HG03460 (cell line): ENCODE results near the gene KDM4B.
"Not testable (repeated sequence)": the region's sequence is repeated elsewhere in the genome, so short reads cannot be mapped to it uniquely, and the experiment has no call there.

Source experiments
- ATAC-seq: cut with Tn5 transposase; IDR thresholded peaks from one replicate; pipeline ENCODE4 v1.9.1; 2021; ENCODE audit not compliant: unreplicated experiment

Gene KDM4B

DNA sequence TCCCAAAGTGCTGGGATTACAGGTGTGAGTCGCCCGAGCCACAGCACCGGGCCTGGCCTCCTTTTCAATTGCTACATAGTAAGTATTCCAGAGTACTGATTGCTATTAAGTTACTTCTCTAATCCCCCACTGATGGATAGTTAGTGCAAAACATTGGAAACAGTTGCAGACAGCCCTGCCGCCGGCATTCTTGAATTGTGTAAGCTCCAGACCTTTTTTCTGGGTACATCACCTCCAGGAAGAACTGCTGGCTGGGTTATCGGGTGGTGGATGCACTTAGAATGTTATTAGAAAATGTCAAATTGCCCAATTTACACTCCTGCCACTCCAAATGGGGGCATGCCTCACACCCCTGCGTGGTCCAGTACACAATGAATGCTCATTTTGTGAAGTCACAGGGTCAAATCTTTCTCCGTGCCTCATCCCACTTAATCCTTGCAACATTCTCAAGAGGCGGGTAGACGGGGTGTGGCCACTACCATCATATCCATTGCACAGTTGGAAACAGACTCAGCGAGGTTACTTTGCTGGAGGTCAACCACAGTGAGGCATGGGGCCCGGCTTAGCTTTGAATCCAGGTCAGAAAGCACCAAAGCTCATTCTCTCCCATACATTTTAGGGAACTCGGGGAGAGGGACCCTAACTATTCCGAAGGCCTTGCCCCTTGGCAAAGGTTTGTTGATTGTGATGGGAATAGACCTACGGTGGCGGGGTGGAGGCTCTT, 1.0 kb upstream of the KDM4B start:
- no peak for ATAC-seq

DNA sequence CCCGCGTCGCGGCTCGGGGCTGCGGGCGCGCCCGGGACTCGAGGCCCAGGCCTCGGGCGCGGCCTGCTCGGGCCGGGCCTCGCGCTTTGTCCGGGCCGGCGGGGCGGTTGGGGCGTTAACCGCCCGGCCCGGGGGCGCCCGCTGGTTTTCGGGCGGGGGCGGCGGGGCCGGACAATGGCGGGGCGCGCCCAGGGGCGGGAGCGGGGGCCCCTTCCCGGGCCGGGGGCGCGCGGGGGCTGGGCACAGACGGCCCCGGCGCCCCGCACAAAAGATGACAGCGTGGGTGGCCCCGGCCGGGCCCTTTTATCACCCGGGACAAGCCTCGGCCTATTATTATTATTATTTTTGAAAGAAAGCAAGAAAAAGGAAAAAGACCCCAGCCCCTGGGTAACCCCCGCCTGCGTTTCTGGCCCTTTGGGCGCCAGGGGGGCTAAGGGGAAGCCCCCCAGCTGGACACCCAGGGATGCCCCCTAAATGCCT, 419 bp downstream of the KDM4B start:
- no peak for ATAC-seq

DNA sequence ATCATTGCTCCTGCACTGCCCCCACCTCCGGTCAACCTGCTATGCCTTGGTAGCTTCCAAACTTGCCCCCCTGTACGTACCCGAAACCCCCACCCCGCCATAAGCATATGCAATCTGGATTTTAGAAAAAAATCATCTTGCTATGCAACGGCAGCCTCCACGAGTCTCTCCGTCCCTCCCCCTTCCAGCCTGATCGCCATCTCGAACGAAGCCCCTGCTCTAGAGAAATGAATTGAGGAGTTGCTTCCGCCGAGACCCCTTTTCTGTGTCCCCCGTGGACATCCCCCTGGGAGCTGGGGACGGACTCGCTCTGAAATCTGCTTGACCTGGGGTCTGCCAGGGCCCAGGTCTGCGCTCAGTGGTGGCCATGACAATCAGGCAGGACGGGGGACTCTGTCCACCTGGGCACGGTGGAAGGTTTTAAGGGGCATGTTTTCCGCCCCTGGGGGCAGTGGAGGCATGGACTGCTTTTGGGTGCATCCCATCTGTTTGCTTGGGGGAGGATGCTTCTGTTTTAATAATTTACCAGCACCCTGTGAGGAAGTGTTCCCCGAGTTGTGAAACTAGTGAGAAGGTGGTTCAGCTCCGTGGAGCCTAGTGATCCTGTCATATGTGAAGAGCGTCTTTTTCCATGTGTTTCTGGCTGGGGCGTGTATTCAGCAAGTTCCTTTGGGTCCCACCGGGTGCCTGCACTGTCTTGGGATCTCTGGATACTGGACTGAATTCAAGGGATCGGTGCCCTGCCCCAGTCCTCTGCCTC, 1.0 kb downstream of the KDM4B start:
- no peak for ATAC-seq

DNA sequence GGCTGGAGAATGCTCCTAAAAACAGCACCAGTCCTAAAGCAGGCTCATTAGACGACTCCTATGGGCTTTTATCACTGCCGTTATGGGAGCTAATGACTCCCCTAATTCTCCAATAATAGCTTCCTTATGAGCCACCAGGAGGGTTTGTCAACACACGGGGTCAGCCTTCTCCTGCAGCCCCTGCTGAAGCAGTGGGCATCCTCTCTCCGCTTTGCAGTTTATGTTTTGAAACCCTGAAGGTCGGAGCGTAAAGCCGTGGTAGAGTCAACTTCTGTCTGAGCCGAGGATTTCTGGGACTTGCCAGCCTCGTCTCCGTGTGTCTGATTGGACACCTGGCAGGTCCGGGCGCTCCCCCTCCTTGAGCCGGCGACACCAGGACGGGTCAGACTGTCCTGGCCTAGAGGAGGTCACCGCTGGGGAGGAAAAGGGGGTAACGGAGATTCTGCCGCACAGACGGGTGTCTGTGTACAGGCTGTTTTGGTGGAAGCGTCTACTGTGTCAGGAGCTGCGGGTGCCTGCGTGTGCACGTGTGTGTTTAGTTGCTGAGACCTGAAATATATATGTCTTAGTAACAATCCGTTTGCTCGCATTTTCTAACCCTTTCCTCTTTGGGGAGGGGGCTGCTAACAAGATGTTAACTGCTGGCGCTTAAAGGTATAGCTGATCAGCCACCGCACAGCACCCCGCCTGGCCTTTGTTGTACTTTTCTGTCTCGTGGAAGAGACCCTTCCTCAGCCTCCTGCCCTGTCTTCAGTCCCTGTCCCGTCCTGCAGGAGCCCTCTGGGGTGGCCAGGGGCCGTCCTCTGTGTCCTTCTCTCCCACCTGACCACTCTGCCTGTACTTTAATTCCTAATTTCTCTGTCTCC, 1.9 kb downstream of the KDM4B start:
- ATAC-seq, result no peak

DNA sequence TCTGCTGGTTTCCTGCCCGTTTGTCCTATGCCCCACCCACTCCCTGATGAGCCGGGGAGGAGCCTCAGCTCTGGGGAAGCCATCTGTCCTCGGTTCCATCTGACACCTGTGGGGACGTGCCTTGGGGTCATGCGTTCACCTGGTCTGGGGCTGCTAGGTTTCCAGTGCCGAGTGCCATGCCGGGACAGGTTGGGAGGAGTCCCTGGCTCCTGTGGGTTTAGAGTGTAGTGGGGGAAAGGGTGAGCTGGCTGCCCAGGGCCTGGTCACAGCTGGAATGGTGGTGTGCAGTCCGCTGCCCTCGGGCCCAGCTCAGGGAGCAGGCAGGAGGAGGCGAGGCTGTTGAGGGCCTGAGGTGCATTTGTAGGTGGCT, 2.5 kb downstream of the KDM4B start:
- no peak for ATAC-seq

DNA sequence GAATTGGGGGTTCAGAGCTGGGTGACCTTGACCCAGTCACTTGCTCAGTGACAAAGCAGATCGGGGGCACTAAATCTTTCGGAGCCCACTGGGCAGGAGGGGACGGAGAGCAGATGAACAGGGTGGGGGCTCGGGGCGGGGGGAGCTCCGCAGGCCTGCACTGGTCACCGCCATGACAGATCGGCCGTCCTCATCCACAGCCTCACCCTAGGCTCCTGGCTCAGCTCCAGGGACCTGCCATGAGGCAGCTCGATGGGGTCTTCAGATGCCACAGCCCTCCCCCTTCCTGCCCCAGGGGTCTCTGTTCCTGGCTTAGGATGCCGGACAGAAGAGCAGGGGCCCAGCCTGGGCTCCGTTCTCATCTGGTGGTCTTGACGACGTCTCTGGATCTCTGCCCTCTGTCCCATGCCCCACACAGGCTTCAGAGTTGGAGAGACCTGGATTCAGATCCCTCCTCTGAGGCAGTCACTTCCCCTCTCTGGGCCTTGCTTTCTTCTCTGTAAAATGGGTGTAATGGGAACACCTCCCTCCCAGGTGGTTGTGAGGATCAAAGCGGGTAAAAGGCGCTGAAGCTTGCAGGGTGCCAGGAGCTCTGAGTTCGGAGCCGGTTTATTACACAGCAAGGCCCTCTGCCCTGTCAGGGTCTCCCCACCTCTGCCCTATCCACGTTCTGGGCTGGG, 3.0 kb downstream of the KDM4B start:
- ATAC-seq, result no peak

DNA sequence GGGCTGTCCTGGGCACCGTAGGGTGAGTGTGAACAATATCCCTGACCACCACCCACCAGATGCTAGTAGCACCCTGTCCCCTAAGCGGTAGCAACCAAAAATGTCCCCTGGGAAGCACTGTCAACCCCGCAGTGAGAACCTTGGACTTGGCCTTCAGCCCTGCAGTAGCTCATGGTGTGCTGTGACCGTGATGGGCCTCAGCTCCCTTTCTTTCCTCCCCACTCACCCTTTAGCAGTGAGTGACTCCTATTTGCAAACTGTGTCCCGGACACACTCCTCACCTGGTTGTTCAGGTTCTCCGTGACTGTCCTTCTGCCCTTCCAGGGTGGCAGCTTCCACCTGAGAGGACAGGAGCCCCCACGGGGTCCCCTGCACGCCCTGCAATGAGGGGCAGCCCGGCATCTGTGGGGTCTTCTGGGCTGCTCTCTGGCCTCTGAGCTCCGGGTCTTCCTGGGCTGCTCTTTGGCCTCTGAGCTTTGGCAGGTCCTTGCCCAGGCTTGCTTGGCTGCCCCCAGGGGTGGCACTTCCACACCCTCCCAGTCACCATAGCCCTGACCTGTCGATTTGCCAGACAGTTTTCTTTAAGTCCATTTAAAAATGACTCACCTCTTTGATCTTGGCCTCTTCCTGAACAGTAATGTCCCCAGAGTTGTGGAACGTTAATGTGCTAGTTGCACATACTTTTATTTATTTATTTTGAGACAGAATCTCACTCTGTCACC, 3.8 kb downstream of the KDM4B start:
- no peak for ATAC-seq

DNA sequence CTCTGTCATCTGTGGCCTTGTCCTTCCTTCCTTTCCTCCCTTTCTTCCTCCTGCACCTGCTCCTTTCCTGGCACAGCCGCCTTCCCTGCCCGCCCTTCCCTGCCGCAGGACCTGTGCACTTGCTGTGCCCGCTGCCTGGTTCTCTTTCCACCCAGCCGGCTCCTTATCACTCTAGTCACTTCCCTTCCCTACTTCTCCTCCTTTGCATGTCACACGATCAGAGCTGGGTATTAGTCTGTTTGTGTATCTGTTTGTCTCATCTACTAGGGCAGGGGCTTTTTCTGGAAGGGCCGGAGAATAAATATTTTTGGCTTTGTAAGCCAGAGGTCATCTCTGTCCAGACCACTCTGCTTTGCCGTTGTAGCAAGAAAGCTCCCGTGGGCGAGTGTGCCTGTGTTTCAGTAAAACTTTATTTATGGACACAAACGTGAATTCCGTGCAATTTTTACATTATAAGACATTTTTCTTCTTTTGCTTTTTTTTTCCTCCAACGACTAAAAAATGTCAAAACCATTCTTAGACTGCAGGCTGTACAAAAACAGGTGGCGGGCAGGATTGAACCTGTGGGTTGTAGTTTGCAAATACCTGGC, 6.1 kb downstream of the KDM4B start:
- ATAC-seq, result no peak

DNA sequence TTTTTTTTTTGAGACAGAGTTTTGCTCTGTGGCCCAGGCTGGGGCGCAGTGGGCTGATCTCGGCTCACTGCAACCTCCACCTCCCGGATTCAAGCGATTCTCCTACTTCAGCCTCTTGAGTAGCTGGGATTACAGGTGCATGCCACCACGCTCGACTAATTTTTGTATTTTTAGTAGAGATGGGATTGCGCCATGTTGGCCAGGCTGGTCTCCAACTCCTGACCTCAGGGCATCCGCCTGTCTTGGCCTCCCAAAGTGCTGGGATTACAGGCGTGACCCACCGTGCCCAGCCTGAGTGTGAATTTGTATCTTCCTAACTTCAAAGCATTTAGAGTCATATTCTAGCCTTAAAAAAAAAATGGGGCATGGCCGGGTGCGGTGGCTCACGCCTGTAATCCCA, 6.7 kb downstream of the KDM4B start:
- ATAC-seq, result not testable (repeated sequence)

DNA sequence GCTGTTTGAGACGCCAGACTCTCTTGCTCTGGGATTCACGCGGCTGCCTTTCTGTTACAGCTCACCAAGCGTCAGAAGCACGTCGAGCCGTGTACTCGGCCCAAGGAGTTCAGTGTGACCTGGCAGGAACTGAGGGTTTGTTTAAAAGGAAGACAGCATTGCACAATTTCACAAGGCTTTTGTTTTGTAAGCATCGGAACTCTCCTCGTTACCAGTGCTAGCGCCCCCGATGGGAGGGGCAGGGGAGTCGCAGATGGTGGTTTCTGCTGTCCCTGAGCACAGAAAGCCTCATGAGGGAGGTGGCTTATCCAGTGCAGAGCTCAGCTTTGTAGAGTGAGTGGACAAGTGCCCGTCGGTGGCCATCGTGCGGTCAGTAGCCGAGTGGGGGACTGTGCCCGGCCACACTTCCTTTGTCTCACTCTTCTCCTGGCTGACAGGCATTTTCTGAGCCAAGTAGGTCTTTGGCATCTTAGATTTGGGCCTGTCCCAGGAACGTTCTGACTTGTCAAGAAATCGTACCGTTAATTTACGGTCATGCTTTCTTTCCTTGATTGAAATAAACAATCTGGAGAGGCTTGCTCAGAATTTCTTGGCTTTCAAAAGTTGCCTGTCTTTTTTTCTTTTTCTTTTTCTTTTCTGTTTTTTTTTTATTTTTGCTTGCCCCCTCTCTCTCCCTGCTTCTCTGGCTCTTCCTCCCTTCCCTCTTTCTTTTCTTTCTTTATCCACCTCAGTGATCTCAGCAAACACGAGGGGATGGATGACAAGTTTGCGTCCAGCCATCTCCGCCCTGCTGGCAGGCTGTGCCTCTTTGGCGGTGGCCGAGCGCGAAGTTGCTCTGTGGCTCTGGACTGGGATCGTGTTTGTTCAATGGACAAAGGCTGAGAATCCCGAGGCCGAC, 7.7 kb downstream of the KDM4B start:
- no peak for ATAC-seq

DNA sequence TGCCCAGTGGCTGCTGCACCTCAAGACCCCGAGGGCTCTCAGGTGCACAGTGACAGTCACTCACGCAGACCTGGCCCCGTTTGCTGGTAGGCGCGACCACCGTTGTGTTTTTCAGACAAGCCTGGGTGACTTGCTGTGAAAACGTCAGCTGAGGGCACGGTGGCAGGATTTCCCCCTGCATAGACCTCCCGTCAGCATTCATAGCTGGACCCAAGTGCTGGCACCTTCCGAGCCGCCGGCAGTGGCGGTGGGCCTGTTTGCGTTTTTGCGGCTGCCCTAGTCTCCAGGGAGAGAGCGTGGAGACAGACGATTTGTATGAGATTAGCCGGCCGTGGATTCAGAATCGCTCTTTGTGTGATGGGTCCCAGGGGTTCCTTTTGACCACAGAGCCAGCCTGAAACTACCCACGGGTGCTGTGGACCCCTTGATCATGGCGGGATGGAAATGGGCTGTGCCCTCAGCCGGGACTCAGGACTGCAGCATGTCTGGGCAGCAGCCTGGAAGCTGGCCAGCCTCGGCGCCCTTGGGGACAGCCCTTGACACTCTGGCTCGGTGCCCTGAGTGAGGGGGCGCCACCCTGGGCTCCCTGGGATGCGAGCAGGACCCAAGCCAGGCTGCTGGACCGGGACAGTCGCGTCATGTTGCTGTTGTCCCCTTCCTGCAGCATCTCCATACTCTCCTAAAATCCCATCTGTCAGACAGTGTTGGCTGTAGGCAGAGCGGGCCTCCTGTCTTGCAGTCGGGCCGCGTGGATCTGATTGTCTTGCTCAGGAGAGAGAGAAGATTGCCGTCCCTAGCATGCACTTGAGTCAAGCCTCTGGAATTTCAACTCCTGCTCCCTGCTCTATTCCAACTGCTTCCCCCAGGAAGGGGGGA, 8.6 kb downstream of the KDM4B start:
- ATAC-seq, result no peak

DNA sequence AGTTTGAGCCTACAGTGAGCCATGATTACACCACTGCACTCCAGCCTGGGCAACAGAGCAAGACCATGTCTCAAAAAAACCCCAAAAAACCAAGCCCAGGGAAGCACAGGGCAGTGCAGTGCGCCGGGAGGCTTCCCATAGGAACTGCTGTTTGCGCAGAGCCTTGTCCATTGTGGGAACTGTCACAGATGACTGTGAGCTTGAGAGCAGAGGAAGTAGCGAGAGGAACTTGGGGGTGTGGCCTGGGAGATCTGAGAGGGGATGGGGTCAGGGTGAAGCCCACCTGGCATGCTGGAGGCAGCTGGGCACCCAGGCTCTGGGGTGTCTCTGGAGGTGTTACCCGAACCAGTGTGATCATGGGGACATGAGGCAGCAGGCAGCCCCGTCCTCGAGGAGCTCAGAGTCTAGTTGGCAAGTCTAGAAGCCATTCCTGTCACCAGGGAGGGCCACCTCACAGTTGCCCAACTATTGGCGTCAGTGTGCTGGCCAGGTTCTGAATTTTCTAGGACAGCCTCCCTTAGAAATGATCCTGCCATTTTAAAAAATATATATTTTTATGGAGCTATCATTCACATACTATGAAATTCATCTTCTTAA, 10.4 kb downstream of the KDM4B start:
- no peak for ATAC-seq

DNA sequence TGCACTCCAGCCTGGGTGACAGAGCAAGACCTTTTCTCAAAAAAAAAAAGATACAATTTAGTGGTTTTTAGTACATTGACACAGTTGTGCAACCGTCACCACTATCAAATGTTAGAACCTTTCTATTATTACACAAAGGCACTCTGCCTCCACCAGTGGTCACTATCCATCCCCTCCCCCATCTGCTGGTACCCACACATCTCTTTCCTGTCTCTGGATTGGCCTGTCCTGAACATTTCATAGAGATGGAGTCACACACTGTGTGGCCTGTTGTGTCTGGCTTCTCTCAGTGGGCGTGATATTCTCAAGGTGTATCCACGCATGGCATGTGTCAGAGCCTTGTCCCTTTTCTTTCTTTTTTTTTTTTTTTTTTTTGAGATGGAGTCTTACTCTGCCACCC, 11.2 kb downstream of the KDM4B start:
- no peak for ATAC-seq

DNA sequence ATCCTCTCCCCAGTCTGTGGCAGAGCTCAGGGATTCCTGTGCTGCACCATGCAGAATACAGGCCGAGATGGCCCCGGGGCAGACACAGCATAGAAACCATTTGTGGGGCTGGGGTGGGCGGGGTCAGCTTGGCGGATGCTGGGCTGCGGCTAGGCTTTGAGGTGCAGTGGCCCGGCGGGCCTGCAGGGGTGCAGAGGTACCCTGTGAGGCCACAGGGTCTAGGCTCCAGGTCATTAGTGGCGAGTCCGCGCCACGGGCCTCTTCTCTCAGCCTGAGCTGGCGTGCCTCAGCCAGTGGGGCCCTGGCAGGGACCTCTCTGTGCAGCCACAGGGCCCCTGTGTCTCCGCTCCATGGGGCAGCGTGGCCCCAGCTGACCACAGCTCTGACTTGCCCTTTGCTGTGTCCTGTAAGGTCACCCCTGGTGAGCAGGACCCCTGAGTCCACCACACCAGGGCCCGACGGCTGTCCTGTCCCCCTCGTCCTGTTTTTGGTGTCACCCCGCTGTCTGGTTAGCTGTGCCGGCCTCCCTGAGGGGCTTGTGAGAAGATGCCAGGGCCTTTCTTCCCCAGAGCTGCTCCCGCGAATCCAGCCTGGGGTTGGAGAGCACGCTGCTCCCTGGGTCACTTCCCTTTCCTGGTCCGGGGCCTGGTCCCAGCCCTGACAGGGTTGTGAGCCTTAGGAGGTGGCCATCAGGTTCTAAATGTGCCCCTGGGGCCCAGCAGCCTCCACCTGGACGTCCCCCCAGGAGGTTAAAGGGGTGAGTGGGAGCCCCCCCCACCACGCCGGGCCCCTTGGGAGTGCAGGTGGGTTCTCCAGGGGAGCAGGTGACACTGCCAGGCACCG, 12.1 kb downstream of the KDM4B start:
- ATAC-seq, result no peak

DNA sequence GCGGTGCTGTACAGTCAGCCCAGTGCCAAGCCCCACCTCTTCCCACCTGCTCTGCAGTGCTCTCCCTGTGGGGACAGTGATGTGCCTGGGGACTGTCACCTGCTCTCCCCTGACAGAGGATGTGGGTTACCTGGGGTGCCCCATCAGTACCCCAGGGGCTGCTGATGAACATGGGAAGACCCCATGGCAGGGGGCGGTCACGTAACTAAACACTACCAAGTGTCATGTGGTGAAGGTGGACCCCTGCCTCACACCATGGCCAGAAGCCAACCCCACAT, 12.7 kb downstream of the KDM4B start:
- ATAC-seq, result no peak

DNA sequence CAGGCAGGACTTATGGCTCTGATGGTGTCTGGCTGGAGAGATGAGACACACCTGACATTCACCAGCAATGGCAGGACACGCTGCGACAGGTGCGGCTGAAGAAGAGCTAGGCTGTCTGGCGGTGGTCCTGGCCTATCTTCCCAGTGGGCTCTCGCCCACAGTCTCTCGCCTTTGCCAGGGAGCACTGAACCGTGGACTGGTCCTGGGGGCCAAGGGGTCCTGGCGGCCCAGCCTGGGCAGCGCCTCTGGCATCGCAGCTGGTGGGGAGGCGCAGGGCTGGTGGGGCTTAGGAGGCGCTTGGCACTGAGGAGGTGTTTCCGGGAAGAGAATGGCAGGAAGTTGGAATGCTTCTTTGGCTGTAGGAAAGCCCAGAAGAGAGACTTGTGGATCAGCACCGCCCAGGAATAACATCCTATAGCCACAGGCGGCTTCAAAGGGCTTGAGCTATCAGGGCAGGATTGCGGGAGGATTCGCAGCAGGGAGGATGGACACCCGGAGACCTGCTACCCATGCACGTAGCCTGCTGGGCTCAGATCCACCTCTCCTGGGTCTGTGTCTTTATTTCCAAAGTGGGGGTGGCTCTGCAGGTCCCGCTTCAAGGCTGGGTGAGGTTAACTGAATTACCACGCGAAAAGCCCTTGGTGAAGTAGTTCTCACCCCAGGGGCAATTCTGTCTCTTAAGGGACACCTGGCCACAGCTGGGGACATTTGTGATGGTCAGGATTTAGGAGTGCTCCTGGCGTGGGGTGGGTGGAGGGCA, 14.6 kb downstream of the KDM4B start:
- ATAC-seq, result no peak

DNA sequence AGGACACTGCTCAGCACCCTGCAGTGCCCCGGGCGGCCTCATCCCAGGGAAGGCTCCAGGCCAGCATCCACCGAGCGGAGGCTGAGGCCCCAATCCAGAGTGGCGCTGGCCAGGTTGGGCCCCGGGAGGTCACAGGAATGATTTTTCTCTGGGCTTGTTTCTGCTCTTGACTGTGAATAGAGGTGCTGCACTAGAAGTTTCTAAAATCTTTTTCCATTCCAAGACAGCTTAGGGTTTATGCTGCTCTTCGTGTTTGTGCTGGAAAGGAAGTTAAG, 15.1 kb downstream of the KDM4B start:
- no peak for ATAC-seq
